ENCODE results near the gene LDLRAD4.

The LDLRAD4 gene

DNA sequence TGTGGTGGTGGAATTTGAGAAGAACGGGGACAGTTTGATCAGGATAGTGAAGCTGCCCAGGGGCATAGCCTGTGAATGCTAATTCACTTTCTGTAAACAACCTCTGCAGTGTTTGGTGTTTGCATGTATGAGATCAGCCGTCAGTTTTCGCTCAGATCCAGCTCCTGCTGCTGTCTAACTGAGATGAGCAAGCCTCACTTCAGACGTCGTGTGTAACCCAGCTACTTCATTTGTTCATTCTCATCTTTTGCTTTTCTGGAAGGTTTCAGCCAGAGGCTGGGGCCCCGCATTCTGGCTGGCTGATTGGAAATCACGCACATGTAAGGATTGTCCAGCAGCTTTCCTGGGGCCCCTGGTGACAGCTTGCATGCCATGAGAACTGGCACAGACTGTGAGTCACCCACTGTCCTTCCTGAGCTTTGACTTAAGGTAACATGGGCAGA lies 48.9 kb downstream of the LDLRAD4 start:
- no peak for DNase-seq (ENCODE audit: extremely low read depth, low read depth)
- TF ChIP-seq, protein P1, sequence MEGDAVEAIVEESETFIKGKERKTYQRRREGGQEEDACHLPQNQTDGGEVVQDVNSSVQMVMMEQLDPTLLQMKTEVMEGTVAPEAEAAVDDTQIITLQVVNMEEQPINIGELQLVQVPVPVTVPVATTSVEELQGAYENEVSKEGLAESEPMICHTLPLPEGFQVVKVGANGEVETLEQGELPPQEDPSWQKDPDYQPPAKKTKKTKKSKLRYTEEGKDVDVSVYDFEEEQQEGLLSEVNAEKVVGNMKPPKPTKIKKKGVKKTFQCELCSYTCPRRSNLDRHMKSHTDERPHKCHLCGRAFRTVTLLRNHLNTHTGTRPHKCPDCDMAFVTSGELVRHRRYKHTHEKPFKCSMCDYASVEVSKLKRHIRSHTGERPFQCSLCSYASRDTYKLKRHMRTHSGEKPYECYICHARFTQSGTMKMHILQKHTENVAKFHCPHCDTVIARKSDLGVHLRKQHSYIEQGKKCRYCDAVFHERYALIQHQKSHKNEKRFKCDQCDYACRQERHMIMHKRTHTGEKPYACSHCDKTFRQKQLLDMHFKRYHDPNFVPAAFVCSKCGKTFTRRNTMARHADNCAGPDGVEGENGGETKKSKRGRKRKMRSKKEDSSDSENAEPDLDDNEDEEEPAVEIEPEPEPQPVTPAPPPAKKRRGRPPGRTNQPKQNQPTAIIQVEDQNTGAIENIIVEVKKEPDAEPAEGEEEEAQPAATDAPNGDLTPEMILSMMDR (IDR thresholded peaks at IDR 0.05; ENCODE audit: low read depth, low read length), result no peak

GRCh38 chr18:13268158-13269012 lies 49.8 kb downstream of the LDLRAD4 start:
- TF ChIP-seq, protein P1 (IDR thresholded peaks at IDR 0.05; ENCODE audit: low read depth, low read length), result no peak
- DNase-seq (ENCODE audit: extremely low read depth, low read depth), result no peak

DNA sequence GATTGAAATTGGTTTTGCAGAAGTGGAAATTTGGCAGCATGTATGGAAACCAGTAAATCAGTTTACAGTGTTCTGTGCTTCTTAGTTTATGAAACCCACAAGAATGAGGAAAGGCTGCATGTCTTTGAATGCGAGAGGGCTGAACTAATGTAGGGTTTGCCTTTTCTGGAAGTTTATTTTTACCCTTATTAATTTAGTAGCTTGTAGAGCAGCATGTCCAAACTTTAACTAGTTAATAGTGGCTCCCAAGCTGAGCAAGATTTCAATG lies 50.4 kb downstream of the LDLRAD4 start:
- TF ChIP-seq, protein P1 (IDR thresholded peaks at IDR 0.05; ENCODE audit: low read depth, low read length), result no peak
- no peak for DNase-seq (ENCODE audit: extremely low read depth, low read depth)

GRCh38 chr18:13269521-13270011 lies 51.0 kb downstream of the LDLRAD4 start:
- TF ChIP-seq, protein P1 (IDR thresholded peaks at IDR 0.05; ENCODE audit: low read depth, low read length), result no peak
- no peak for DNase-seq (ENCODE audit: extremely low read depth, low read depth)

DNA sequence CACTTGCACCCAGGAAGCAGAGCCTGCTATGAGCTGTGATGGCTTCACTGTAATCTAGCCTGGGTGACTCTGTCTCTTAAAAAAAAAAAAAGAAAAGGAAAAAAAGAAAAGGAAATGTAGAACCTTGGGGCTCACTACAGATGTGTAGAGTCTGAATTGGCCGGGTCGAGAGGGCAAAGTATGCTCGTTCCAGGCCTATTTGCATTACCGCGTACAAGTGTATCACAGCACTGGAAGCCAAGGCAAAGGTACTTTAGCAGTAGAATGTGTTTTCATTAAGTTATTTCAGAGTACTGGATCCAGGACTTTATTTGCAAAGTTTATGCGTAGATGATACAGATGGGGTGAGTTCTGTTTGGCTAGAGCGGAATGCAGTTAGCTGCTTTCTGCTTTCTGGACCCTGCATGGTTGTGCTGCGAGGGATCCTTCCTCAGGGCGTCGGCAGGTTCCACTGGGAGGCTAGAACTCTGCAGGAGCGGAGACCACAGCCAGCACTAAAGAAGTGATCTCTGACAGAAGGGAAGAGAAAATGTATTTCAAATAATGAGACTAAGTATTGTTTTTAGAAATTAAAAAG lies 51.8 kb downstream of the LDLRAD4 start:
- DNase-seq (ENCODE audit: extremely low read depth, low read depth), result no peak
- TF ChIP-seq, protein P1 (IDR thresholded peaks at IDR 0.05; ENCODE audit: low read depth, low read length), result no peak

GRCh38 chr18:13271302-13271911 lies 52.8 kb downstream of the LDLRAD4 start:
- TF ChIP-seq, protein P1 (IDR thresholded peaks at IDR 0.05; ENCODE audit: low read depth, low read length), result no peak
- no peak for DNase-seq (ENCODE audit: extremely low read depth, low read depth)

DNA sequence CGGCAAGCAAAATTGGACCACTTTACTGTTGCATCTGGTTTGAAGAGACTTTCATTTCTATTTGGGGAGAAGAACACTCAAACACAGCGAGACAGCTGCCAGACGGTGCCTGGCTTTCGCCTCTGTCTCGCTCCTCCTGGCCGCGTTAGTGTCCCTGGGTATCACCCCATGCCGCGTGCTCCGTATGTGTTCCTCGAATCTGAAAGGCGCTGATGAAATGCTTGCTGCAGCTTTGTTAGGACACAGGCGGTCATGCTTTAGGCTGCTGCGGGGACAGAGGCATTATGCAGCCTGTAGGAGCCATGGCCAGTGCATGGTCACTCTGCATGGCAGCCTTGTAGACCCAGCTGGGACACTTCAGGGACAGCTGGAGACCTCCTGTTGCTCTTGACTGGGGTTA lies 53.9 kb downstream of the LDLRAD4 start:
- TF ChIP-seq, protein P1 (IDR thresholded peaks at IDR 0.05; ENCODE audit: low read depth, low read length), result no peak
- DNase-seq (ENCODE audit: extremely low read depth, low read depth), result no peak
